HG02870 (cell line): ENCODE results near the gene STUM.
"Not testable (repeated sequence)": the region's sequence is repeated elsewhere in the genome, so short reads cannot be mapped to it uniquely, and the experiment has no call there.

Source experiments
- ATAC-seq: cut with Tn5 transposase; IDR thresholded peaks from one replicate; pipeline ENCODE4 v1.9.1; 2021; ENCODE audit warnings: mild to moderate bottlenecking, moderate library complexity; ENCODE audit not compliant: unreplicated experiment

STUM gene

DNA sequence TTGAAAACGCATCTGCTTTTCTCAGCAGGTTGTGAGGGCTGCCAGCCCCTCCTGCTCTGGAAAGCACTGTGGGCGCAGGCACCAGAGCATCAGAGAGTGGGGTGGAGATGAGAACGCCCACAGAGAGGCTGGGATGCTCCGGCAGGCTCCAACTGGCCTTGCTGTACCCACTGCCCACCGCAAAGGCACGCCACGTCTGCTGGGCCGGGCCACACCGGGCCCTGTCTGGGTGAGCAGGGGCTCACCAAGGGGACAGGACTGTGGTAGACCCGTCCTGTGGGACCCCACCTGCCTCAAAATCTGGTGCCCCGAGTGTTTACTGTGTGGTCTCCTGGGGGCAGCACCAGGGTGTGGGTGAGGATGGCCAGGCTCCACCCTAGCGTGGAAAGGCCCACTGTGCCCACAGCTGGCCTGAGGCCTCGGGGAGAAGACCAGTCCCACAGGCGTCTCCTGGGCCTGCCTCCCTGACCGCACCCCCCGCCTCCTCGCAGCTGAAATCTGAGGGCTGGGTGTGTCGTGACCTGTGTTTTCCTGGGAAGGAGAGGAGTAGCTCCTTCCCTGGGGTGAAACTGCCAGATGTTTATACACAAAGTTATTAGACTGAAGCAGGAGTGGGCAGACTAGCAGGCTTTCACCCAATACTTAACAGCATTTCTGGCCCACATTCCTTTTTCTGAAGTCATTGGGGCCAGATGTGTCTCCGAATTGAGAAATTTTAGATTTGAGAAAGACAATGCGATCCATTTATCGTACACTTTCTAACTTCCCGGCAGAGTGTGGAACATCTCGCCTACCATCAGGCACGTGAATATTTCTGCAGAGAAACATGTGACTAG, 53.8 kb downstream of the STUM start:
- ATAC-seq = no peak

DNA sequence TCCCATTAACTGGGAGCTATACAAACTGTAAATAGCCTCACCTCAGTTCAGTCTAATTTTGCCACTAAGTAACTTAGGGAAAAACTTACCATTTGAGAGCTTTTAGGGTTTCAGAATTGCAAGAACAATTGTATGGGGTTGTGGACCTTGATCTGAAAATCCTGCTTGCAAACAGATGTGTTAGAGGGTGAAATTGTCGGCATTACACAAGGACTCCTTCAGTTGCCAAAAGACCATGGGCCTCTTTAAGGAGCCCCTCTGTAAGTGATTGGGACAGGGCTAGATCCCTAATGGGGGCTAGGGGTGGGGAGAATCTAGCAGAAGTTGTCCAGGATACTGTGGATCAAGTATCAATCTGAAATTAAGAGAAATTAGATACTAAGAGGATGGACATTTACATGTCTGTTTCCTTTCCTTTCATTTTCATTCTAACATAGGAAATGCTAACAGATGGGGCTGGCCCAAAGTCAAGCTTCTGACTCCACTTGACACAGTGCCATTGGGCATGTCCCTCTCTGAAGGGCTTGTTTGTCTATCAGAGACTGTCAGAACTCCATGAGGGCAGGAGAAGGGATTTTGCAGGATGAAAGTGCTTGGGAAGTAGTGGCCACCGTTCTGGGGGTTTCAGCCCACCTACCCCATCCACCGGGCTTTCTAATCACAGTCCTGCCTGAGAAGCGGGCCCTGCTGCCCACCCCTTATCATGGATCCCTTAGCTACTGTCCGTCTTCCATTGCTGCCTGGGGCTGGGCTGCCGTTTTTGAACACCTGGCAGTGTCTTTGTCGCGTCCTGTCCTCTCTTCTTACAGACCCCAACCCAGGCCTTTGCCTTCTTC, 54.7 kb downstream of the STUM start:
- ATAC-seq = no peak

DNA sequence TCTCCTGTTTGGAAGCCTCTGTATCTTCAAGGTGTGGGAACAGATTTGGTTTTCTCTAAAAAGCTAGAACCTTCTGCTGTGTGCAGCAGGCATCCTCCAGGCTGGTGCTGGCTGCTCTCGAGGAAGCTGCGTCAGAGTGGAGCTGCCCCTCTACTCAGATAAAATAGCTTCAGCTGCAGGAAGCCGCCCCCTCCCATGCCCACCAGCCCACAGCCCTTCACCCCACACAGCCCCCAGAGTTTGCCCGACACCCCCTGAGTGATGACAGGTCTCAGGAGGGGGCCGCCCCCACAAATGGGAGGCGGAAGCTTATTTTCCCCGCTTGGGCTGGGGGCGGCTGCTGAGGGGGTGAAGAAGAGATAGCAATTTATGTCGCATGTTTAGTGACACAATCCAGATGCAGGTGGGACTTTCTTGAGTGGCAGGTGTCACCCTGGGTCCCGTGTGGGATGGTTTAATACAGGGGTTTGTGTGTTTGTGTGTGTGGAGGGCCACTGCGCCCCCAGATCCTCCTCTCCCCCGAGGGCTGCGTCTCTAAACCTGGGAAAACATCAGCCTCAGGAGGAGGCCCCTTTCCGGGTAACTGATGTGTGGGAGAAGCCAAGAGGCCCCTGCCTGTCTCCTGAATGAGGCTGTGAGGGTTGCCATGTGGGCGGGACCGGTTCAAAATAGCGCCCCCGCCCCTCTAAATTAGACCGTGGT, 55.4 kb downstream of the STUM start:
- no peak for ATAC-seq

DNA sequence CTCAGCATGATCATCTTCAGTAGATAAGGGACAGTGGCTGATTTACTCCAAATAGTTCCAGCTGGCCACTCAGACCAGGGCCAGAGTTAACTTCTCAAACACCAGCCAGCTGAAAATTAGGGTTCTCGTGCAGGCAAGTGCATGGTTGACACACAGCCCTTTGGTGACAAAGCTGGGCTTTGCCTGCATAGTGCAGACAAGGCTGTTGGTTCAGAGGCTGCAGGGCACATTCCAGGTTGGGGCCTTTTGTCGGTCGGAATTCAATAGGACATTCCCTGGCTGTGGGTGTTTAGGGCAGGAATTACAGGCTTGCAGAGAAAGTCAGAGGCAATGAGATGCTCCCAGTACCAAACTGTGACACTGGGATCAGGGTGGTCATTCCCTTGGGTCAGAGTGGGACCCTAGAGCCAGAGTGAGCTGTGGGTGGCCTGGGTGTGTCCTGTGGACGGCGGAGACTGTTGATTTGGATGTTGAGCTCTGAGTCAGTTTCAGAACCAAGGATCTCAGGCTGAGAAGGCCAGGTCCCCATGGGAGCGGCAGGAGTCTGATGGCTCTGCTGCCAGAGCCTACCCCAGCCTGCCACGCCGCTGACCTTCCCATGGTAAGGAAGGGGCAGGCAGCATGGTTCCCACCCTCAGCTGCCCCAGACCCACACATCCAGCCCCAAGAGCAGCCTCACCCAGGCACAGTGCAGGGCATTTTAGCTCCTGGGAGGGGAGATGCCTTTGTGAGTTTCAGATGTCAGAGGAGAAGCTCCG, 56.2 kb downstream of the STUM start:
- no peak for ATAC-seq

DNA sequence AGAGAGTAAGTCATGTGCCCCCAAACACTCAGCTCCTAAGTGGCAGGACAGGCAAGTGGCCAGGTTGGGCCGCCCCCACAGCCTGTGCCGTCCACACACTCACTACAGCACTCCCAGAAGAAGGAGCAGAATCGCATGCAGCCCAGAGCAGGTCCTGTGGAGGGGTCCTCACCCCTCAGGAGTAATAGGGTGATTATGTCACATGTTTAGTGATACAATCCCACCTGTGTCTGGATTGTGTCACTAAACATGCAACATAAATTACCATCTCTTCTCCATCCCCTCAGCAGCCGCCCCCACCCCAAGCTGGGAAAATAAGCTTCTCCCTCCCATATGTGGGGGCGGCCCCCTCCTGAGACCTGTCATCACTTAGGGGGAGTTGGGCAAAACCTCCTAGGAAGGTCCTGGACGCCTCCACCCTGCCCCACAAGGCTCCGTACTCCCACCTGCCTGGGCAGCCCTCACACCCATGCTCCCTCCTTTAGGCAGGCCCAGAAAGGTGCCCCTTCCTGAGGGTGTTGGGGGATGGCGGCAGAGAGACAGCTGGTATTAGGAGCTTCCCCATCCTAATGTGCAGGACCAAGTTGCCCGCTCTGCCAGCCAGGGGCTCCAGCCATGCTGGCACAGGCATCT, 56.9 kb downstream of the STUM start:
- ATAC-seq = no peak

DNA sequence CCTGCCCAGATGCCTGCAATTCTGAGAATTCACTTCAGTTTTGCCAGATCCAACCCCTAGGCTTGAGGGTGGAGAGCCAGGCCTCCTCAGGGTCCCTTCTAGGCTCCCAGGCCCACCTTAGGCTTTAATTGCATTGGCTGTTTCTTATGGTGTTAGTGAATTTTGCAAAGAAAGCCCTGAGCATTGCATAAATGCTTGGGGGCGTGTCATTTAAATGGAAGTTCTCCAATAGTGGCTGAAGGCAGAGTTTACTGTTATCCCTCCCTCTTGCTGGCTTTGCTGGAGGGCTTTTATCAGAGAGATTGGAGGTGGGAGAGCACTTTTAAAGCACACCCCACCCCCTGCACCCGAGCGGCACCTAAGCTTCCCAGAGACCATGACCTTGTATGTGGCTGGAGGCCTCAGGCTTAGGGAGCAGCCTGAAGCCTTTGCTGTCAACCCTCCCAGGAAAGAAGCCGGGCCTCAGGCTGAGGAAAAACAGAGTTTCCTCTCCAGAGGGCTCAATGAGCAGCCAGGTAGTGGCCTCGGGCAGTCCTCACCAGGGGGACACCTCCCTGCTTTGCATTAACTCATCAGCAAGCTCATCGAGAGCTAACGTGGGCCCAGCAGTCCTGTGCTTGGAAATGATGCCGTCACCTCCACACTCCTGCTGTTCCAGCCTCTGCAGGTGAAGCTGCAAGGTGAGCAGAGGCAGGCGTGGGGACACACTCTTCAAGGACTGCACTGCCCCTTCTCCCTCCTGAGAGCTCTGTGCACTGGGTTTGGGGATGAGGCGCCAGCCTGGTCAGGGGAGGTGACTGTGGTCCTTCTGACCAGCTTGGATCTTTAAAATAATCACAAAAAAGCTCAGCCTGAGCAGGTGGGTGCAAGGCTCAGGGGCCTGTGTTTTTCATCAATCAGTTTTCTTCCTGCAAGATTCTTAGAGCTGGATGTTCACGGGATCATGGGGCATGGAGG, 58.0 kb downstream of the STUM start:
- no peak for ATAC-seq

DNA sequence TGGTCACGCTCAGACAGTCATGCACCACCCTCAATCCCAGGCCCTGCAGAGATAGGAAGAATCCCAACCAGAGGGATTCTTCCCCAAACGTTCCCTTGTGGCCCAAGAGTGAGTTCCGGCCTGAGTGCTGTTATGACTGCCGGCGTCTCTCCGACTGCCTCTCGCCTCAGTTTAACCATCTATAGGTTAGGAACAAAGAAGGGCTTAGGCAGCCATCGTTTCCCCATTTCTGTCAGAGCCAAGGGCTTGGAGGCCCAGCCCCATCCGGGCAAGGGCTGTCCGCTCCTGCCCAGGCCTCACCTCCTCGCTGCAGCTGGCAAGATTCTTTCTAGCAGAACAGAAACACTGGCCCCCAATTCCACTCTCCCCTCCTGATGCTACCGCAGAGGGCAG, 58.7 kb downstream of the STUM start:
- no peak for ATAC-seq

DNA sequence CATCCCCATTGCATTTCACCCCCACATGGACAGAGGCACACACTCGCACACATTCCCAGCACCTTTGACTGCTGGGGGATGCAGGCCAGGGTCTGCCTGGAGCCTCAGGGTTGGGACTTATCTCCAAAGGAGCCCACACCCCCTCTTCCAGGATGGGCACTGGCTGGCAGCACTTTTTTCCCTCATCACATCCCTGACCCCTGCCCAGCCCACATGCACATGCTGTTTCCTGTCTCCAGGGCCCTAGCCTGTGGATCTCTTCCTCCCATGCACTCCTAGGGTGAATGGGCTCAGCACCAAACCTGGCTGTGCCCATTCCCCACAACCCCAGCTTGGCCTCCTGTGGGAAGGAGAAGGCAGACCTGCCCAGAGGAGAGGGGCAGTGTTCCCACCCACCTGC, 59.3 kb downstream of the STUM start:
- no peak for ATAC-seq

DNA sequence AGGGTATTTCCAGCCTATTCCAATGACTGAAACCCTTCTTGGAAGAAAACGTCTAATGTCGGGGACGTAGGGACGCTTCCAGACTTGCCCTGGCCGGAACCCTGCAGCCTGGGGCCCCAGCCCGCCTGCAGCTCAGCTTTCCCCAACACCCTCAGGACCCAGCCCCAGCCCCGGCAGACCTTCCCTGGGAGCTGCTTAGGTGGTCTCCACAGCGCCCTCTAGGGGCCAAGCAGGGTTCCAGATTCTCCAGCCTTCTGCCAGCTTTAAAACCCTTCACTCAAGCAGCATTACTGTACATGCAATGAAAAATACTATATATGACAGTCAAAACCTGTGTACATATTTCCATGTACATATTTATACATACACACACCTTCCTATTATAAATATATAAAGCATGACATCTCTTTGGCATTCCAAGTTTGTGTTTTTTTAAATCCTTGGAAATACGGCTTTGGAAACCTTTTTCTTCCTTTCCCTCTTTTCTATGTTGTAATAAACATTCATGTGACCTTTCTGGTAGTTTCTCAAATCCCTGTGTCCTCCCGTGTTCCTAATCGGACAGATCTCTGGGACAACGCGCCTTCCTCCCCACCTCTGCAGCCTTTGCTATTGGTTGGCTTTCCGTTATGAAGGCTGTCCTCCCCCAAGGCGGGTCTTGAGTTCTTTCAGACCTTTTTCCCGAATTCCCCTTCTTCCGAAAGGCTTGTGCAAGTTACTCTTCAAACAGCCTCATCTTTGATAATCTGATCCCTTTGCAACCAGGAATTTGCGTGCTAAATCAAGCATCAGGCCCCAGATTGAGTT, 60.3 kb downstream of the STUM start:
- ATAC-seq = no peak

DNA sequence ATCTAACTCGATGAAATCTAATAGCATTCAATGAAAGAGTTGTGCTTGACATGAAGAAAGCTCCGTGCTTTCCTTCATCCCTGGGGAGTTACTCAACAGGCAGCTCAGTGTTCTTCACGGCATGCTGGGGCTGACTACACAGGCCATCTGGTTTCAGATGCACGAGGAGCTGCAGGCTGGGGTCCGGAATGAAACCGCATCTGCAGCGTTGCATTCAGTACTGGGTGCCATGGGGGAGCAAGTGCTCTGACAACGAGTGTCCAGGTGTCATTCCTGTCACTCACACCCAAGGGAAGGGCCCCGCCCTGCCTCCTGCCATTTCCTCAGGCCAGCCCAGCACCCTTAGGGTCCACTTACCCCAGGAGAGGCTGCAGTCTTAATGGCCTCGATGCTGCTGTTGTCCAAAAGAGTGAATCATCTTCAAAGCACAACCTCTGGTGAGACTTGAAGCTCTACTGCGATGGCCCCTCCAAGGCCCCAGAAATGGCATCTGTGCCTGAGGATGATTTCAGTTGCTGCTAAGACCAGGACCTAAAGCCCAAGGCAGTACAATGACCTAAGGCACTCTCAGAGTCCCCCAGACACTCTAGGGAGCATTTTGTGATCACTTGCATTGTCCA, 61.4 kb downstream of the STUM start:
- no peak for ATAC-seq

DNA sequence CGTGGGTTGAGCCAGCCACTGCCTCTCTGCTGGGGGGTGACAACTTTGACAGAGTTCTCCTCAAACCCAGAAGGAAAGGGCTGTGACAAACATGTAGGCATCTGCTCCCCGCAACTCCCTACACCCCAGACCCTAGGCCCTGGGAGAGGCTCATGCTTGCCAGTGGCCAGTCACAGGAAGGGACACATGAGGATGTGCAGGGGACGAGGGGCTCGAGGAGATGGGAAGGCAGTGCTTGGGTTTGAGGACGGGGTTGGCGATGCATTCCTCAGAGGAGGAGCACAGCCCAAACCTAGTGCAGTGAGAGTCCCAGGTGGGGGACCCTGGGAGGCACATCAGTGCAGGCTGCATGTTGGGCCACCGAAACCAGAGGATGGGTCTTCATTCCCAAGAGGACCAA, 62.1 kb downstream of the STUM start:
- no peak for ATAC-seq

DNA sequence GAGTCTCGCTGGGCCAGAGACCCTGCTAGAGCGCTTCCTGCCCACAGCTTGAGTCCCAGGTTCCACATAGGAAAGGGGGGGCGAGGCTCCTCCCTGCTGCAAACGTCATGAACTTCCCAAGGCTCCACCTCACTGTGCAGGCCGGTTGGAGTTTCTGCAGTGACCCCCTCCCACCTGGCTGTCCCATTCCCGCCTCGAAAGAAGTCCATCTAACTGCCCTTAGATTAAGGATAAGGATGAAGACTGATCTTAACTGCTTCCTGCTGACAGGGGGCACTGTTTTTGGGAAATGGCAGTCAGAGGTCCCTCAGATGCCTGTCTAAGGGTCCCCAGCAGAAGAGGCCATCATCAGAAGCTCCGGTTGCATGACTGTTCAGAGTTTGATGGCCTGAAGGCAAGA, 62.7 kb downstream of the STUM start:
- no peak for ATAC-seq

DNA sequence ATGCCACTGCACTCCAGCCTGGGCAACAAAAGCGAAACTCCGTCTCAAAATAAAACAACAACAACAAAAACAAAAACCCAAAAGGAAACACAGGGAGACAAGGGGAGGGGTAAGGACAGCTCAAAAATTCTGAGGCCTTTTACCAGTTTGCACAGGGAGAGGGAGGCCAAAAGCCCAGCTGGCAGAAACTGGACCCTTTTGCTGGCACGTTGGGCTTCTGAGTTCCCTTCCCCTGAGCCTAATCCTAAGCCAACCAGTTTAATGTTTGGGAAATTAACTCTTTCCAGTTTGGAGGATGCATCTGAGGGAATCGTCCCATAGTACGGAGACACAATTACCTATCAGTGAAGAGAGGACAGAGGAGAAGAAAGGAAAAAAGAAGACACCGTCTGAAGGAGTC, 63.4 kb downstream of the STUM start:
- ATAC-seq = not testable (repeated sequence)

DNA sequence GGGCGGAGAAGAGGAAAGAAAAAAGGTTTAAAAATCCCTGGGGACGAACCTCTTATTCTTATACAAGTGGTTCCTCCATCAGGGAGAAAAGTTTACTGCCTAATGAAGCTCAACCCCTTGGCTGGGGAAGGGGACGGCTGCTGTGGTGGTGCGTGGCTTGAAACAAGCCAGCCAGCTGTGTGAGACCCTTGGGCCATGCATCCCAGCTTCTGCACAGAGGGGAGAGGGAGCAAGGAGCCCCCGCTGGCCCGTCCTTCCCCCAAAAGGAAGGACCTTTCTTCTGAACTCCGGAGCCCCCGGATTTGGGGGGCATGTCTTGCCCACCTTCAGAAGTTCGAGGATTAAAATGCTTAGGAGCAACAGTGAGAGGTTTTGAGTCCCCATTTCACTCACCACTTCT, 67.3 kb downstream of the STUM start:
- no peak for ATAC-seq

DNA sequence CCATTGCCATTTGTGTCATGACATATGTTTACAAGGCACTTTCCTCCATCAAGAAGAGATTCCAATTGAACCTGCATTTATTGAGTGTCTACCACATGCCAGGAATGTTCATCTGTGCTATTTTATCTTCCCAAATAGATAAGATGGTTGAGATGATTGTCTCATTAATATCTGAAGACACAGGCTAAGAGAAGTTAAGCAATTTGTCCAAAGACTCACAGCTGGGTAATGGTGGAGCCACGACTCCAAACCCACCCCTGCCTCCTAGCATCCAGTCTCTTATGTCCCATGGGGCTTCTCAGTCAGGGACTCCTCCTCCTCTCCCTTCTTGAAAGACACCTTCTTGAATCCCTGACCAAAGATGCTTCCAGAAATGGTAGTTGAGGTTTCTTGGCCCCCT, 68.1 kb downstream of the STUM start:
- no peak for ATAC-seq

DNA sequence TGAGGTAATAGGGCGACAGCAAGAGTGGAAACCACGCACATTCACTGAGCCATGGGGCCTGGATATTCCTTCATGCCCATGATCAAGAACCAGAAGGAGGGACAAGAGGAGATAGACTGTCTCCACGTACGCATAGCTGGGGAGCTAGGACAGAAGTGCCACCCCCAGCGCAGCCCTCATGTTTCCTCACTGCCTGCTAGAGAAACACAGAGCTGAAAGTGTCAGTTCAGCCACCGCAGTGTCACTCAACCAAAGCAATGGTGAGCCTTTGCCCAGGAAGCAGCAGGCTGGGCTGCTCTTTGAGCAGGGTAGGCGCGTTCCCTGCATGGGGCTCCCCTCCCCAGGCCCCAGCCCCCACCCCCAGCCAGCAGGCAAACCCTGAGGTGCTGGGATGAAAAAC, 68.5 kb downstream of the STUM start:
- no peak for ATAC-seq

DNA sequence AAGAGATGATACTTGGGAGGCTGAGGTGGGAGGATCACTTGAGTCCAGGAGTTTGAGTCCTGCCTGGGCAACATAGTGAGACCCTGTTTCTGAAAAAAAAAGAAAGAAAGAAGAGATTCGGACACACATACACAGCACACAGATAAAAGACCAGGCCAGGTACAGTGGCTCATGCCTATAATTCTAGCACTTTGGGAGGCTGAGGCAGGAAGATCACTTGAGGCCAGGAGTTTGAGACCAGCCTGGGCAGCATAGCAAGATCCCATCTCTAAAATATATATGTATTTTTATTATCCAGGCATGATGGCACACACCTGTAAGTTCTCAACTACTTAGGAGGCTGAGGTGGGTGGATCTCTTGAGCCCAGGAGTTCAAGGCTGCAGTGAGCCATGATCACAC, 69.2 kb downstream of the STUM start:
- not testable (repeated sequence) for ATAC-seq

DNA sequence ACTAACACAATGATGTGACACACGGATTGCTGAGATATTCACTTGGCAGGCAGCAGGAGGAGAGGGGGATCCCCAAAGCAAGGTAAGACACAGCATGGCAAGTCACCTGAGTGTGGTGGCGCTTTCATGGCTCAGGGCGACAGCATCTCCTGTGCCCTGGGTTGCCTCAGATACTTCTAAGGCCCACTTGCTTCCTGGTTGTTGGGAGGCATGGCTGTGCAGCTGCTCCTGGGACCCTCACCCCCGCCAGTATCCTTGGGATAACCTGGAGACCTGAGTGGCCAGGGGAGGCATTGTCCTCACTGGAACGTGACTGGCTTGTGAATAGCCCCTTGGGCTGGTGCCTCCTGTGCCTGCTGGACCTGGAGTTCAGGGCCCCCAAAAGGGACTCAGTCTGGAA, 69.8 kb downstream of the STUM start:
- ATAC-seq = no peak
